Diencephalon (tissue), 1 donor: ENCODE measurements around the gene AGXT. TPM values are rescaled to one million over a fixed set of nuclear protein-coding genes. Genes with fewer than 3 reads are reported as not detected.

Source experiments
- total RNA-seq: library from RNA; depleted of rRNA; stranded (reverse); fragments of >200 nt; gene quantifications from one replicate; pipeline ENCODE4 v1.2.3, GENCODE V29; 2014

The AGXT gene
- not detected for total RNA-seq

DNA sequence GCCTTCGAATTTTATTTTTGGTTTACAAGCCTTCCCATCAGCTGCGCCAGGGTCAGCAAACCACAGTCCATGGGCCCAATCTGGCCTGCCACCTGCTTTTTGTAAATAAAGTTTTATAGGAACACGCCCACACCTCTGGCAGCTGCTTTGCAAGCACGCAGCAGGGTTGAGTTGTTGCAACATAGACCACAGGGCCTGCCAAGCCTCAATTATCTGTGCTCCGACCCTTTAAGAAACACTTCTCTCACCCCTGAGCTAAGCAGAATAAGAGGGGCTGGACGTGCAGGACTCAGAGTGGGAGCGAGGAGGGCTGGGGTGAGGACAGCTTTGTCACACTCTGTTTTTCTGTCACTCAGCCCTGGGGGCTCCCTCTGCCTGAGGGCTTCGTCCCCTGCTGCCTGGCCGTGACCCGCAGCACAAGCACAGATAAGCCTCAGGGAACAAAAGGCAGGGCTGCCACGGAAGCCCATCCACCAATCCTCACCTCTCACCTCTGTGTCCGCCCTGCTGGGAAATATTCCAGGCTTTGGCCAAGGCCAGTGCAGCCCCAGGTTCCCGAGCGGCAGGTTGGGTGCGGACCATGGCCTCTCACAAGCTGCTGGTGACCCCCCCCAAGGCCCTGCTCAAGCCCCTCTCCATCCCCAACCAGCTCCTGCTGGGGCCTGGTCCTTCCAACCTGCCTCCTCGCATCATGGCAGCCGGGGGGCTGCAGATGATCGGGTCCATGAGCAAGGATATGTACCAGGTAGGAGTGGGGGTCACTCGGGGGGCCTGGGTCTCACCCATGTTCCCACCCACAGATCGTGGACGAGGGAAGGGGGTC is at the start of gene AGXT:
AGXT (plus strand) TSS at position 539 of the 823 bp plus-strand sequence; CDS start at position 581, 42 bp downstream.

DNA sequence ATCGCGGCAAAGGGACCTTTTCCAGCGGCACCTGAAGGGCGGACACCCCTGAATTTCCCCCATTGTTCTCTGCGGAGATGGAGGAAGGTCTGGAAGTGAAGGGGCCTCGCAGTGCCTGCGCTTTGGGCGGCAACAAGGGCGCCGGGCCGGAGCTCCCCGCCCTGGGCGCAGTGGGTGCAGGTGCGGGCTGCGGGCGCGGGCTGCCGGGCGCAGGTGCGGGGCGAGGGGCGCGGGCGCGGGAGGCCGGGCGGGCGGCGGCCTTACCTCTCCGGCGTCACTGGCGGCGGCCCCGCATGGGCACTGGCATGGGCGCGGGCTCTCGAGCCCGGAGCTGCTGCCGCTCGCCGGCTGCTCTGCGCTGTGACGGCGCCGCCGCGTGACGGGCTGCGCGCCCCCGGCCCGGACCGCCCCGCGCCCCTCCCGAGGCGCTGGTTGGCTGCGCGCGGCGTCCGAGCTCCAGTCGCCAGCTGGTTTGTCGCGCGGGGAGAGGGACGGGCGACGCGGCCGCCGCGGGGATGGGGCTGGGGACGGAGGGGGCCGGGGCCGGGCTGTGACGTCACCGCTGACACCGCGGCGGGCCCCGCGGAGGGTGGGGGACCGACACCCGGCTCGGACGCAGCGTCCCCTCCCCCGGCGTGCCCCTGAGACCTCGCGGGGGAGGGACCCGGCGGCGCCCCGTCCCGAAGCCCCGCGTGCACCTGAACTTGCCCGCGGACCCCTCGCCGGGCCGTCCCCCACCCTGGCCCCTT is 48.6 kb upstream of the AGXT start, which contains the start of gene KIF1A:
KIF1A (minus strand) TSS at position 362 of the 749 bp plus-strand sequence. CDS start 22,467 bp downstream, outside the sequence.

DNA sequence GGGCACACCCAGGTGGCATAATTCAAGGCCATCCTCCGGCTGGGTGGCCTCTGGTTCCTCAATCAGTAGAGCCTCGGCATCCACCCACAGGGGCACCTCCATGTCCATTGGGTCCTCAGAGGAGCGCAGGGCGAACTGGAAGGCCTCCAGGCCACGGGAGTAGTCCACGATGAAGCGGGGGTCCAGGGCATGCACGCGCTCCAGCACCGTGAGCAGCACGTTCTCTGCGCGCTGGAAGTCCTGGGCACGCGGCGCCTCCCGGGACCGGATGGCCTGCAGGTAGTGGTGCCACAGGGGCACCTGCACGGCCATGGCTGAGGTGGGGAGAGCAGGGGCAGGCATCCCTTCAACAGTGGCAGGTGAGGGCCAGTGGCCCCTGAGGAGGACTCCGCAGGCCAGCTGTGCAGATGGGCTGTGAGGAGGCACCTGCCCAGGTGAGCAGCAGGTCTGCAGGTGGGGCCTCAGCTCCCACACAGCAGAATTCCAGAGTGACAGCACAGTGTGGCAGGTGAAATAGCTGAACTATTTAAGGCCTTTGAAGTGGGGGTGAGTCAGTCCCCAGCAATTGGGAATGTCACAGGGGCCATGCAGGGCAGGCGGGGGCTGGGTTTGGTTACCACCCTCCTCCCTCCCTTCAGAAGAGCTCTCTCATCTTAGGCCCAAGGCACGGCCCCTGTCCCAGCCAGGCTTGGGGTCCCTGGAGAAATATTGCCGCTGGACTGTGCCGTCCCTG is 27.2 kb downstream of the AGXT start, which contains the start of gene MAB21L4:
MAB21L4 (minus strand) TSS at position 501 of the 733 bp plus-strand sequence; CDS start at position 342, 159 bp downstream.

DNA sequence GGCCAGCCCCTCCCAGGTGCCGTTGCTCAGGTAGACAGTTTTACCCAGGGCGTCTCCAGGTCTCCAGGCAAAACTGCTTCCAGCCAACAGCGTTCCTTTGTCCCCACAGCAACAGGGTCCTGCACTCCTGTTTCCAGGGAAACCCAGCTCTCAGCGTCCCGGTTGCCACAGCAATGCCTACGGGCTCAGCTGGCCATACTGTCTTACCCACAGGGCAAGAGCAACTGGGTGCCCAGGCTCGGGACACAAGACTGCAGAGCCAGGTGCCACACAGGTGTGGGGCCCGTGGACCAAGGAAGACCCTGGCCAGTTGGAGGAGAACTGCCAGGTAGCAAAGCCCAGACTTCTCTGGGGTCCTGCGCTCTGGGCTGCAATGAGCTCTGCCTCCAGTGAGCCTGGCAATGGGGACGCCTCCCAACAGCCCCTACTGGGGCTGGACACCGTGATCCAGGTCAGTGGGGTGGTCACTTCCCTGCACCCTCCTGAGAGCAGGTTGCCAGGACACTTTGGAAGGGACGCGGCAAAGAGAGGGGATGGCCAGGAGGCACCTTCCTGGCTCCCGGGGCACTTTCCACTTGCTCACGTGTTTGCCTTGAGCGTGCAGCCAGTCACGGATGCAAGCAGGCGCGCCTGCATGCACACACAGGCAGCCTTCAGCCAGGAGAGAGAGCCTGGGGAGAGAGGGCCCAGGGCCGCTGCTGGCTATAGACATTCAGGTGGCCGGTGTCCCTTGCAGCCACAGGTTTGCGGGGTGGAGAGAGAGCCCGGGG is 37.7 kb downstream of the AGXT start, which contains the start of gene CROCC2:
CROCC2 (plus strand) TSS at position 196 of the 770 bp plus-strand sequence; CDS start at position 374, 178 bp downstream.

Other genes starting within 250 kb of the AGXT start
- gene GPR35, start 243.3 kb upstream of the AGXT start, total RNA-seq = 0.46 TPM
- gene AQP12B, start 185.9 kb upstream of the AGXT start, total RNA-seq = not detected
- not detected for gene AQP12A, start 177.0 kb upstream of the AGXT start, total RNA-seq
- gene KIF1A, start 48.6 kb upstream of the AGXT start, total RNA-seq = 358 TPM
- not detected for gene MAB21L4, start 27.3 kb downstream of the AGXT start, total RNA-seq
- gene CROCC2, start 37.5 kb downstream of the AGXT start, total RNA-seq = 1.4 TPM
- gene SNED1, start 129.8 kb downstream of the AGXT start, total RNA-seq = 6.5 TPM
- 37.6 TPM for gene MTERF4, start 233.5 kb downstream of the AGXT start, total RNA-seq